ENCODE data around the gene LMBRD2.
"Not testable (repeated sequence)": the region's sequence is repeated elsewhere in the genome, so short reads cannot be mapped to it uniquely, and the experiment has no call there.

DNA sequence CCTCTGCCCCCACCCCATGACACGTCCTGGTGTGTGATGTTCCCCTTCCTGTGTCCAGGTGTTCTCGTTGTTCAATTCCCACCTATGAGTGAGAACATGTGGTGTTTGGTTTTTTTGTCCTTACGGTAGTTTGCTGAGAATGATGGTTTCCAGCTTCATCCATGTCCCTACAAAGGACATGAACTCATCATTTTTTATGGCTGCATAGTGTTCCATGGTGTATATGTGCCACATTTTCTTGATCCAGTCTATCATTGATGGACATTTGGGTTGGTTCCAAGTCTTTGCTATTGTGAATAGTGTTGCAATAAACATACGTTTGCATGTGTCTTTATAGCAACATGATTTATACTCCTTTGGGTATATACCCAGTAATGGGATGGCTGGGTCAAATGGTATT, 32.7 kb upstream of the LMBRD2 start:
- not testable (repeated sequence) for TF ChIP-seq TAF1 (IDR thresholded peaks at IDR 0.05; ENCODE audit: low read depth, low read length); POLR2A (IDR thresholded peaks at IDR 0.05; ENCODE audit: low read depth, low read length); POLR2AphosphoS5 (IDR thresholded peaks at IDR 0.05; ENCODE audit: low read depth, low read length); SPI1 (IDR thresholded peaks at IDR 0.05; ENCODE audit: low read depth, low read length); PAX5 (IDR thresholded peaks at IDR 0.05; ENCODE audit: insufficient read depth, low read length, severe bottlenecking)

All from GM12891 (cell line).